ENCODE measurements around the gene E2F6. TPM values are rescaled to one million over a fixed set of nuclear protein-coding genes. Genes with fewer than 3 reads are reported as not detected.

Gene E2F6
- polyA plus RNA-seq, 1 of the 3 experiments (the other 2 are of a cell fraction), result 15.3 TPM

- TF ChIP-seq USF2 (IDR thresholded peaks at IDR 0.05; ENCODE audit: borderline replicate concordance, low read depth, low read length) (no peak), MXI1 (IDR thresholded peaks at IDR 0.05; ENCODE audit: low read depth, low read length) (no peak), SMC3 (IDR thresholded peaks at IDR 0.05; ENCODE audit: low read depth, low read length) (no peak), JUND (IDR thresholded peaks at IDR 0.05) (no peak), EP300 (IDR thresholded peaks at IDR 0.05; ENCODE audit: borderline replicate concordance in 1 of 2, low read depth in 1 of 2, low read length in 1 of 2) (no peak), FOXJ3 (CRISPR knock-in tag; IDR thresholded peaks at IDR 0.05) (no peak), NFIC (IDR thresholded peaks at IDR 0.05; ENCODE audit: borderline replicate concordance) (no peak)
- Histone ChIP-seq H3K27me3 (ENCODE audit: insufficient read depth) (no peaks in the 10 kb centered on the region), H3K79me2 (ENCODE audit: insufficient read depth) (no peaks in the 10 kb centered on the region), H2AFZ (ENCODE audit: low read depth) (no peak overlapping the region), H4K20me1 (ENCODE audit: insufficient read depth) (no peaks in the 10 kb centered on the region), H3K9me3 (no peaks in the 10 kb centered on the region), H3K36me3 (replicated peaks in 1 of 2; ENCODE audit: control insufficient read depth in 1 of 2, insufficient read depth in 2 of 2, low read length in 1 of 2) (no peaks in the 10 kb centered on the region), H3K4me1 (ENCODE audit: control insufficient read depth in 1 of 2, insufficient read depth in 2 of 2, low read depth in 1 of 2, low read length in 1 of 2) (peaks cover 0 to 3% of the 10 kb centered on the region in 2 experiments; a peak in 2 of 4 replicates), H3K9ac (no peak overlapping the region), H3K4me3 (ENCODE audit: low read depth in 2 of 2, low read length in 1 of 2) (no peak overlapping the region), H3K27ac (ENCODE audit: low read depth in 2 of 2, low read length in 1 of 2) (no peak overlapping the region), H3K9me2 (no peaks in the 10 kb centered on the region), H3F3A (replicated peaks; ENCODE audit: insufficient read depth) (no peaks in the 10 kb centered on the region), H3K4me2 (no peak overlapping the region)
- ChIA-PET POLR2A (no interaction called here), CTCF (interaction anchor here (4.5 kb wide), 1 partner anchor 68 kb away, joined by 22 read pairs; no protein-coding TSS in a partner anchor)
- DNase-seq, result no peak
- 84% methylated on average over 3 of the region's 3 CpGs for WGBS (ENCODE audit: low lambda C conversion rate)
Measured at GRCh38 chr2:11514081-11514730, 48.2 kb upstream of the E2F6 start.

GRCh38 chr2:11513319-11513718 is 47.4 kb upstream of the E2F6 start:
- H3F3A ChIP-seq (replicated peaks; ENCODE audit: insufficient read depth), result no peaks in the 10 kb centered on the region
- WGBS (ENCODE audit: low lambda C conversion rate), result 88% methylated on average over 5 of the region's 5 CpGs
- no peak overlapping the region for H3K27ac ChIP-seq (ENCODE audit: low read depth in 2 of 2, low read length in 1 of 2)
- TF ChIP-seq FOXJ3 (CRISPR knock-in tag; IDR thresholded peaks at IDR 0.05) (no peak), POLR2AphosphoS5 (IDR thresholded peaks at IDR 0.05; ENCODE audit: low read depth, low read length) (no peak), MEF2A (IDR thresholded peaks at IDR 0.05; ENCODE audit: borderline replicate concordance, low read depth) (no peak), RCOR1 (IDR thresholded peaks at IDR 0.05; ENCODE audit: low read length) (no peak), PBX3 (IDR thresholded peaks at IDR 0.05) (no peak), RXRA (IDR thresholded peaks at IDR 0.05; ENCODE audit: borderline replicate concordance, low read depth) (no peak), GATA2 (CRISPR knock-in tag; IDR thresholded peaks at IDR 0.05) (no peak), TCF12 (IDR thresholded peaks at IDR 0.05) (no peak), TAF1 (IDR thresholded peaks at IDR 0.05; ENCODE audit: borderline replicate concordance, low read depth, low read length) (no peak), NFIC (IDR thresholded peaks at IDR 0.05; ENCODE audit: borderline replicate concordance) (no peak), TEAD4 (IDR thresholded peaks at IDR 0.05; ENCODE audit: borderline replicate concordance, insufficient read depth) (no peak), USF1 (IDR thresholded peaks at IDR 0.05; ENCODE audit: borderline replicate concordance, low read depth) (no peak), ELF1 (IDR thresholded peaks at IDR 0.05) (no peak), CTCF (IDR thresholded peaks at IDR 0.05) (no peak), RFX5 (IDR thresholded peaks at IDR 0.05; ENCODE audit: low read length) (no peak), JUND (IDR thresholded peaks at IDR 0.05) (no peak), IRF3 (IDR thresholded peaks at IDR 0.05; ENCODE audit: low read depth, low read length) (no peak)
- no peak overlapping the region for H2AFZ ChIP-seq (ENCODE audit: low read depth)
- no peak overlapping the region for H3K4me3 ChIP-seq (ENCODE audit: low read depth in 2 of 2, low read length in 1 of 2)
- no peaks in the 10 kb centered on the region for H4K20me1 ChIP-seq (ENCODE audit: insufficient read depth)
- H3K79me2 ChIP-seq (ENCODE audit: insufficient read depth), result no peaks in the 10 kb centered on the region
- DNase-seq, result no peak
- no peaks in the 10 kb centered on the region for H3K9me2 ChIP-seq
- H3K9ac ChIP-seq, result no peak overlapping the region
- no peaks in the 10 kb centered on the region for H3K27me3 ChIP-seq (ENCODE audit: insufficient read depth)
- no peak overlapping the region for H3K4me2 ChIP-seq
- POLR2A ChIA-PET, result no interaction called here
- H3K9me3 ChIP-seq, result no peaks in the 10 kb centered on the region
- CTCF ChIA-PET, result interaction anchor here (0.9 to 4.5 kb wide), 4 partner anchors 21 to 102 kb away, joined by 3 to 22 read pairs (median 4); partner anchors contain the start of gene GREB1
- H3K4me1 ChIP-seq (ENCODE audit: control insufficient read depth in 1 of 2, insufficient read depth in 2 of 2, low read depth in 1 of 2, low read length in 1 of 2), result peaks cover 0 to 3% of the 10 kb centered on the region in 2 experiments; a peak in 2 of 4 replicates
- H3K36me3 ChIP-seq (replicated peaks in 1 of 2; ENCODE audit: control insufficient read depth in 1 of 2, insufficient read depth in 2 of 2, low read length in 1 of 2), result no peaks in the 10 kb centered on the region

All from SK-N-SH (cell line).